ENCODE data around the gene PHF2.

The PHF2 gene

DNA sequence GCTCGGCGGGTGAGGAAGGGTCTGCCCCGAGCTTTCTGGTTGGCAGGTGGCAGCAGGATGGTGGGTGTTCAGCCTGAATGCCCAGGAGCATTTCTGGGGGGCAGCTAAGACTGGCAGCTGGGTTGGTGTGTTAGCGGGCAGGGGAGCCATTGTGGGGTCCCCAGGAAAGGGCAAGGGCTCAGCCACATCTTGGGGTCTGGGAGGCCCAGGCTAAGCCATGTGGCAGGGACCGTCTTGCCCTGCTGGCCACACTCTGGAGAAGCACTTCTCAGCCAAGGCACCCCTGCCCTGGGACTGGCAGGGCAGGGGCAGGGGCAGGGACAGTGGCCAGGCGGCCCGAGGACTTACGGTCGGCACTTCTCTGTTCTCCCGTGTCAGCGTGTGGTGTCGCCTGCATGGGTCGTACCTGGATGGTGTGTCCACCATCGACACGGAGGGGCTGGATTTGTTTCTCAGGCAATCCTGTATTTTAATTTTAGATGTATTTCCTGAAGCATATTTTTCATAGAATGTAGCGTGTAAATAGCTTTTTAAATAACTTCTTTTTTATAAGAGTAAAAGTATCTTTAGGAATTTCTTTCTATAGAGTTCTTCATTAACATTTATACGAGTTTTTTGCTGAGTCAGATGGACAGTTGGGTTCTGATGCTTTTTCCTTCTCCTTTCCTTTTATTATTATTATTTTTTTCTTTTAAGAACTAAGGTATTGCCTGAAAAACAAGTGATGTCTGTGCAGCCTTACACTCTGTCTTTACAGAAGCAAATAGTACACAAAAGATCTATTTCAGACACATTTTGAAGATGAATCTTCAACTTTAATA is 102.0 kb downstream of the PHF2 start:
- H3K36me3 Mint-ChIP-seq (ENCODE audit: low read depth): no peaks in the 10 kb centered on the region
- H3K27ac Mint-ChIP-seq: no peak overlapping the region
- no peaks in the 10 kb centered on the region for H3K27me3 Mint-ChIP-seq
- no peak overlapping the region for H3K4me3 Mint-ChIP-seq
- no peaks in the 10 kb centered on the region for H3K4me1 Mint-ChIP-seq
- DNase-seq (no peak), ATAC-seq (no peak)
- no peaks in the 10 kb centered on the region for H3K9me3 Mint-ChIP-seq

DNA sequence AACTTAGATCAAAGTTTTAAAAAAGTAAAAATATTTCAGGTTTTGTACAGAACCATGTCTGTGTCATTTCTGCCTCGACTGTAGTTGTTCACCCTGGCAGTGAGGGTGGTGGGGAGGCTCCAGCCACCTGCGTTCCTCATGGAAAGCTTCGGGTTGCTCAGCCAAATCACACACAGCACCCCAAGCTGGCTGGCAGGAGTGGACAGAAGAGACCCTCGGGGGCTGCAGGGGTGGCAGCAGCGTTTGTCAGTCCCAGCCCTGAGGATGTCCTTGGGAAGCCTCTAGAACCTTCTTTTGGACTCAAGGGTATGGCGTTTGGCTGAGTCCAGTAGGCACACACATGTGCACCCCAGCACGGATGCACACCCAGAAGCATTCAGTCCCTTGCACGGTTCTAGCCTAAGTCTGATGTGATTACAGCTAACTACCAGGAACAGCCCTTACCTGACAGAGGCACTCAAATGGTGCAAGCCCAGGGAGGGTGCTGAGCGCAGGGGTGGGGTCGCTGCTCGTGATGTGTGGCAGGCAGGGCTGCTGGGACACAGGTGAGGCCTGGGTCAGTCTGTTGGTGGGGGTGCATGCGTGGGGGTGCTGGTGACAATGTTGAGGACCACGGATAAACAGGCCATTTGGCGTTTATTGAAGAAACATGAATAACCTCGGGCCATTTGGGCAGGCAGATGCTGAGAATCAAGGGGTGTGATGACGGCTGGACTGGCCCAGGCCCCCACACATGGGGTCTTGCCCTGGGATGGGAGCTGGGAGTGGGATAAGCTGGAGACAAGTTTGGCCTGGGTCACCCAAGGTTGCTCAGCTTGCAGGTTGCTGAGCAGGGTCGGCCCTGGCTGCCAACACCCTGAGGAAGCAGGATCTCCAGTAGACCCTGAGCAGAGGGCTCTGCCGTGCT is 103.4 kb downstream of the PHF2 start:
- Mint-ChIP-seq H3K27ac (no peak overlapping the region), H3K4me3 (no peak overlapping the region), H3K27me3 (no peaks in the 10 kb centered on the region), H3K9me3 (no peaks in the 10 kb centered on the region), H3K4me1 (no peaks in the 10 kb centered on the region), H3K36me3 (ENCODE audit: low read depth) (no peaks in the 10 kb centered on the region)
- DNase-seq: no peak
- ATAC-seq: no peak

DNA sequence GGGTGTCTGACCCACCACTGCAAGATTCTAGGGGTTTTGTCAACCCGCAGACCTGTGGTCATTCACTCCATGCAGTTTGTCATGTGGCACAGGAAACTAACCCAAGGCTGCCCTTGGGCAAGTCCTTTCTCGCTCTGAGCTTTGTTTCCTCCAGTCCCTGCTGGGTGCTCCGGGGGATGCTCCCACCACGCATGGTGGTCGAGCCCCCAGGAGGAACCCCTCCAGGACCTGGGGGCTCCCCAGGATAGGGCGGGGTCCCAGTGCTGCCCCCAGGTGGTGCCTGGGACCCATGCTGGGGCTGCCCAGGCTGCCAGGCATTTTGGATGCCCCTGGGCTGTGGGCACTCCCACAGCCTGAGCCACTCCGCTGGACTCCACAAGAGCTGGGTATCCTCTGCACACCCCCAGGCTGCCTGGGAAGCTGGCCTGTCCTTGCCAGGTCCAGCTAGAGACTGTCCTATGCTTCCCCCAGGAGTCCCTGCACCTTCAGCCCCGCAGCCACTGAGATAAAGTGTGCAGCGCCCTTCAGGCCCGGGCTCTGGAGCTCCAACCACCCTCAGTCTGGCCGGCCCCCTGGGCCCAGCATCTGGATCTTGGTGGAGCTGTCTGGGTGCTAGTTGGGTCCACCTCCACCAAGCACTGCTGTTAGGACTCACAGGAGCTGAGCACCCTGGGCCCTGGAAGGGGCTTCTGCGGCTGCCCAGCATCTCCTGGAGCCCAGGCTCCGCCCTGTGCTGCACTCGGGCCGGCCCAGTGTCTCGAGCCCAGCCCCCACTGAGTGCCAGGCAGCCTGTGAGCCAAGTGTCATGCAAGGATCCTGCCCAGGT is 104.3 kb downstream of the PHF2 start:
- H3K4me3 Mint-ChIP-seq: no peak overlapping the region
- H3K27me3 Mint-ChIP-seq: no peaks in the 10 kb centered on the region
- DNase-seq (no peak), ATAC-seq (no peak)
- H3K4me1 Mint-ChIP-seq: no peaks in the 10 kb centered on the region
- no peaks in the 10 kb centered on the region for H3K9me3 Mint-ChIP-seq
- no peak overlapping the region for H3K27ac Mint-ChIP-seq
- no peaks in the 10 kb centered on the region for H3K36me3 Mint-ChIP-seq (ENCODE audit: low read depth)

DNA sequence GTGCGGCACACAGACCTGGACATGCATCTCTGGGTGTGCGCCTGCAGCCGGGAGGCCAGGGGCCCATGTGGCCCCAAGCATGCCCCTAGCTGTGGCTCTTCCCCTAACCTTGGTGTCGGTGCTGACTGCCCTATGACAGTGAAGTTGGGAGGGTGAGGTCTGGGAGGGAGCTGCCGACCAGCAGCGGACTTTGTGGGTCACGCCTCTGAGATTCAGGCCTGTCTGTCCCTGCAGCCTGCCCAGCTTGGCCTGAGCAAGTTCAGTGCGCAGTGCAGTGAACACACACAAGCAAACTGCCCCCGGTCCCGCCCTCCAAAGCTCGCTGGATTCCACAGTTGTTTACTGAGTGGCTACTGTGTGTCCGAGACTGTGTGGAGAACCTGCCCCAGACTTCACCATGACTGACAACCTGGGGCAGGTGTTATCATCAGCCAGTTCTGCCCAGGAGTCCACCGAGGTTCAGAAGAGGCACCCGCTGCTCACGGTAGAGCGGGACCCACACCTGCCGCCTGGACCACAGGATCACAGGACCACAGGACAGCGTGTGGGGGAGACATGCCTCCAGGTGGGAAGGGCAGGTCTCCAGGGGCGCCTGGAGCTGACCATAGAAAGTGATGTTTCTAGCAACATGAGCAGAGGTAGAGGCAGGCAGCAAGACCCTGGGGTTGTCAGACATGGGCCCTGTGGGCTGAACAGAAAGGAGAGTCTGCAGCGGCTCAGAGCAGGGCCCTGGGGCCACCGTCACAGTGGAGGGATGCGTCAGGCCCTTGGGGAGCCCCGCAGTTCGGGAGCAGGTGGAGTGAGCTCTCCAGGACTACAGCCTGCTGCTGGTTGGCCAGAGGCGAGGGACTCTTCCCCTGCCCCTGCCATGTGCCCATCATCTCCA is 105.1 kb downstream of the PHF2 start:
- Mint-ChIP-seq H3K27me3 (peaks cover 6% of the 10 kb centered on the region), H3K9me3 (no peaks in the 10 kb centered on the region), H3K4me3 (no peak overlapping the region), H3K27ac (no peak overlapping the region), H3K4me1 (no peaks in the 10 kb centered on the region), H3K36me3 (ENCODE audit: low read depth) (no peaks in the 10 kb centered on the region)
- no peak for DNase-seq
- no peak for ATAC-seq

DNA sequence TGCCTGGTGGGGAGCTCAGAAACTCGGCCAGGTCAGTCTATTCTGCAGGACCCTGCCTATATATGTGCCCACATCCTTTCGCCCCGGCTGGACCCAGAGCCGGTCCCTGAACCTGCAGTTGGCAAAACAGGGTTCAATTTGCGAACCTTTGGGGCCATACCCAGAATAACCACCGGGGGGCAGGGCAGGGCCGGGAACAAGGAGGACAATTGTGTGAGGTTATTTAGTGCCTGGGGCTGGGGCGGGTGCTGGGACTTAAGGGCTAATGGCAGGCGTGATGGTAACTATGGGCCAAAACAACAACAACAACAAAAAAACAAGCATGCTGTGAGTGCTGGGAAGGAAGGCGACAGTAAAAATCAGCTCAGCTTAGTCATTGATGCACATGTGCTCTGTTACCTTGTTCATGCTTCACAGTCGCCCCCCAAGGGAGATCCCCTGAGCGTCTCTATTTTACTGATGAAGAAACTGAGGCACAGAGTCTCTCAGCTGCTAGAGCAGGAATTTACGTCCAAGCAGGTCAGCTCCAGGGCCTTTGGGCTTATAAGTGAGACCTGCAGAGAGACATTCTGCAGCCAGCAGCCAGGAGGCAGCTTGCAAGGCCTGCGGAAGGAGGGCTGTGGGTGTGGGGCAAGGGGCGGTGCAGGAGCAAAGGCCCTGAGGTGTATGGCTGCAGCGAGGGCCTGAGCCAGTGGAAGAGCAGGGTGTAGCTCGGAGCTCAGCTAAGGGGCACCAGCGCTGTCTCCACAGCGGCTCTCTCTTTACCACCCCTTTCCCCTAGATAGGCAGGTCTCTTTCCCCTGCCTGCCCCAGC is 106.0 kb downstream of the PHF2 start:
- Mint-ChIP-seq H3K36me3 (ENCODE audit: low read depth) (no peaks in the 10 kb centered on the region), H3K4me1 (no peaks in the 10 kb centered on the region), H3K27ac (no peak overlapping the region), H3K9me3 (no peaks in the 10 kb centered on the region), H3K4me3 (no peak overlapping the region), H3K27me3 (peaks cover 6% of the 10 kb centered on the region)
- DNase-seq: peak; percentile 75
- no peak for ATAC-seq

DNA sequence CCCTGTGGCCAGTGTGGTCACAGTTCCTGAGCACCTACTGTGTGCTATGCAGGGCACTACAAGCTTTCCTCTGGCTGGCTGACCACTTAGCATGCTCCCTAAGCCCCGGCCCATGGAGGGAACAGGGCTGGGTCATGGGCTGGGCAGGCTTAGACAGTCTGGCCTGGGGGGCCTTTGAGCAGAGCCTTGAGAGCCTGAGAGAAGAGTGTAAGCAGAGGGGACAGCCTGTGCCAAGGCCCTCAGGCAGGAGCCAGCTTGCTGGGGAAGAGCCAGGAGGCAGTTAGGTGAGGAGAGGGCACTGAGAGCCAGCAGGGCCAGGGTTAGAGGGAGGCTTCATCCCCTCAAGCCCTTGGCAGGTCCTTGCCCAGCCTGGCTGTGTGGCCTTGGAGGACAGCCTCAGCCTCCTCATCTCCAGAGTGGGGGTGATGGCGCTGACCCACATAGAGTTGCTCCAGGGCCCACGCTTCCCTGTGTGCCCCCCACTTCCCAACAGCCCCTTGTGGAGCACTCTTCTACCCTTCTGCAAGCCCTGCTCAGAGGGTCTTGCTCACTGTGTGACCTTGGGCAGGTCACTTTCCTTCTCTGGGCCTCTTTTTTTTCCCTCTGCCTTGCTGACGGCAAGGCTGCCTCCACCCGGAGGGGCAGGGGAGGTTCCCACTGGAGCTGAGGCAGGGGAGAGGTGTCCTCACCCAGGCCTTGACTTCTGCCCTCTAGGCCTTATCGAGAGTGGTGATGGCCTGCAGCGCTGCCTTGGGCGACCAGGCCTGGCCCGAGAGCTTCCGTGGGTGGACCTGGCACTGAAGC is 107.1 kb downstream of the PHF2 start:
- H3K36me3 Mint-ChIP-seq (ENCODE audit: low read depth): no peaks in the 10 kb centered on the region
- DNase-seq (no peak), ATAC-seq (no peak)
- H3K4me1 Mint-ChIP-seq: no peaks in the 10 kb centered on the region
- H3K27ac Mint-ChIP-seq: no peak overlapping the region
- peaks cover 6% of the 10 kb centered on the region for H3K27me3 Mint-ChIP-seq
- no peak overlapping the region for H3K4me3 Mint-ChIP-seq
- H3K9me3 Mint-ChIP-seq: peaks cover 9% of the 10 kb centered on the region

DNA sequence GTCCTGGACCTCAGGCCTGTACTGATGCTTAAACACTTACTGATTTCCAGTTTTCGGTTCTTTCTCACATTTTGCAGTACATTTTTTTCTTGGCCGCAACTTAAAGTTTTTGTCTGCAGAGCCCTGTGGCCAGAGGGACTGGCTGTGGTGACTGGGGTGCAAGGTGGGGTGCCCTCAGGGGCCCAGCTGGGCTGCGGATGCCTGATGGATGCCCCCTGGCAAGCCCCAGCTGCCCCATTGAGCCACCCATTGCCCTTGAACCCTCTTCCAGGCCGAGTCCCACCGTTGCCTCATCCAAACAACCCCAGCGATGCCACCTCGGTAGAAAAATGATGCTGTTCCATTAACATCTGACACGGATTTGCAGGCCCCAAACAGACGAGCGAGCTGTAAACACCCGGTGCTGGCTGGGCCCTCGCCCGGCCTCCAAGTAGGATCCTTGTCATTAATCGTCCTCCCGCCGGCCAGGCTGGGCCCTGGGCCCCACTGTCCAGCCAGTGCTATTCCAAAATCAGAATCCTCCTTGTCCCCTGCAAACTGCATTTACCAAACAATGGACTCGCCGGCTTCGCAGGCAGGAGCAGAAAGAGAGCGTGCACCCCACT is 107.9 kb downstream of the PHF2 start:
- H3K36me3 Mint-ChIP-seq (ENCODE audit: low read depth): peaks cover 2% of the 10 kb centered on the region
- H3K9me3 Mint-ChIP-seq: peaks cover 16% of the 10 kb centered on the region
- H3K27me3 Mint-ChIP-seq: peaks cover 6% of the 10 kb centered on the region
- DNase-seq (no peak), ATAC-seq (no peak)
- H3K4me3 Mint-ChIP-seq: no peak overlapping the region
- H3K27ac Mint-ChIP-seq: no peak overlapping the region
- H3K4me1 Mint-ChIP-seq: no peaks in the 10 kb centered on the region

DNA sequence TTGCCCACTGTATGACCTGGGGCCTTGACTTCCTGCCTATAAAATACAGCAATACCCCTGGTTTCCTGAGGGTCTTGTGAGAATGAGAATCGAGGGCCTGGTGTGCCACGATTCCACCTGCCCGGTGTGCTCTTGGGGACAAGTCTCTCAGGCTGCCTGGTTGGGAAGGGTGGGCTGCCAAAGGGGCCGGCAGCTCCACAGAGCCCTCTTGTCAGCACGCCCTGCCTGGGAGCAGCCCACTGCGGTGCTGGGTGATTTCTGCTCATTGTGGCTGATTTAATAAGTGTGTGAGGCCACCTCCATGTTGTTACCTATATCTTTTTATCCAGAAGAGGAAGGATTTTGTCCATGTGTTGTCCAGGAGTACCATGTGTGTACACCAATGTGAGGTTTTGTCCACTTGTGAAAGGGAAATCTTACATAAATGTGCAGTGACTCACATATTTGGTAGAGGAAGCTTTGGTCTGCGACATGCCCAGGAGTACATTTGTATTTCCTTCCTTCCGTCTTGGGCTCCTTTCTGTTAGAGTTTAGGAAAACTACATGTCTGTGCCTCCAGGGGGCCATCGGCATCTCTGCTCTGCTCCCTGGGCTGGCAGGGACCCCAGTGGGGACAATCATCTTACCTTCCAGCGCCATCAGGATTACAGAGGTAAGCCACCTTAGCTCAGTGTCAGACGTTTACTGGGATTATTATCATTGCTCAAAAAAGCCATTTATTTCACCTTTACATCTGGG is 108.6 kb downstream of the PHF2 start:
- ATAC-seq: no peak
- H3K9me3 Mint-ChIP-seq: peaks cover 20% of the 10 kb centered on the region
- no peak overlapping the region for H3K4me3 Mint-ChIP-seq

DNA sequence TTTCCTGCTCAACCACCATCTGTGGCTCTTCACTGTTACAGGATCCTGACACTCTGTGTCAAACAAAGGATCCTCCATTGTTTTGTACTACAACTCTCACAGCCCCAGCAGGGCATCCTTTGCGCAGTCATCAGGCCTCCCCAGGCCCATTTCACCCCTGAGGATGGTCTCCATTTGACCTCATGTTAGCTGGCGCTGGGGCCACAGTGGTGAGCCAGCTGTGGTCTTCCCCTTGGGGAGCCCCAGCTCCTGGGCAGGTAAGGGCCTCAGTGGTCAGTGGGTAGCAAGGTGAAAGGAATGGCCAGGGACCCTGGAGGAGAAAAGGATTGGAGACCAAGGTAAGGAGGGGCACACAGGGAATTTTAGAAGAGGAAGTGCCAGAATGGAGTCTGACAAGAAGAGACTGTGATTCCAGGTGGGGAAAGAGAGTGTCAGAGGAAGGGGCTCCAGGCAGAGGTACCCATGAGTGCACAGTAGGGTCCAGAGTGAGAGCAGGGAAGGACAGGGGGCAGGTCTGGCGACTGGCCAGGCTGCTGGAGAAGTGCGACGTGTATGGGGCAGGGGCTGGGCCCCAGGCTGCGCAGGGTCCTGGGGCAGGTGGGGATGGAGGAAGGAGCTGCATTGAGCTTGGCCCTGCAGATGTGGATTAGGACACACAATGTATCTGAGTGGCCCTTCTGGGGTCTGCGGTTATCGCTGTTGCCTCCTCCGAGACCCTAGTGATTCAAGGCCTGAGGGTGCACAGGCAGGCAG is 109.9 kb downstream of the PHF2 start:
- Mint-ChIP-seq H3K9me3 (peaks cover 29% of the 10 kb centered on the region), H3K36me3 (ENCODE audit: low read depth) (peaks cover 6% of the 10 kb centered on the region), H3K27ac (no peak overlapping the region), H3K4me1 (no peaks in the 10 kb centered on the region), H3K27me3 (peaks cover 10% of the 10 kb centered on the region), H3K4me3 (no peak overlapping the region)
- DNase-seq: no peak
- no peak for ATAC-seq

More for the DNA sequence above, 108.6 kb downstream of the PHF2 start:
- Mint-ChIP-seq H3K36me3 (ENCODE audit: low read depth) (peaks cover 2% of the 10 kb centered on the region), H3K27ac (no peak overlapping the region), H3K27me3 (peaks cover 6% of the 10 kb centered on the region), H3K4me1 (no peaks in the 10 kb centered on the region)
- no peak for DNase-seq

DNA sequence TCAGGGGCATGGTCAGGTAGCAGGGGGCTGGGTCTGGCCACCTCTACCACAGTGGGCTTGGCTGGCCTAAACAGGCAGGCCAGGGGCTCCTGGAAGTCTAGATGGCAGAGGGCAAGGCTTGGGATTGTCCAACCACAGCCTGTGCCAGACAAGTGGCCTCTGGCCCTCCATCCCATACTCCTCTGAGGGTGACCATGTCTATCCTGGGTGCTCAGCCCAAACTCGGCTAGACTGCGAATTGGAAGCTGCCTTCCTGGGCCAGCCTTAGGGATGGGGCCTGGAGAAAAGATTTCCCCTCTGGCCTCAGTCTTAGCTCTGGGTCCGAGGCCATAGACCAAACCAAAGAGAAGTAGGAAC is 110.5 kb downstream of the PHF2 start:
- no peaks in the 10 kb centered on the region for H3K4me1 Mint-ChIP-seq
- H3K4me3 Mint-ChIP-seq: no peak overlapping the region
- ATAC-seq (no peak), DNase-seq (no peak)
- no peak overlapping the region for H3K27ac Mint-ChIP-seq
- H3K36me3 Mint-ChIP-seq (ENCODE audit: low read depth): peaks cover 6% of the 10 kb centered on the region
- H3K9me3 Mint-ChIP-seq: peaks cover 30% of the 10 kb centered on the region
- H3K27me3 Mint-ChIP-seq: peaks cover 10% of the 10 kb centered on the region

DNA sequence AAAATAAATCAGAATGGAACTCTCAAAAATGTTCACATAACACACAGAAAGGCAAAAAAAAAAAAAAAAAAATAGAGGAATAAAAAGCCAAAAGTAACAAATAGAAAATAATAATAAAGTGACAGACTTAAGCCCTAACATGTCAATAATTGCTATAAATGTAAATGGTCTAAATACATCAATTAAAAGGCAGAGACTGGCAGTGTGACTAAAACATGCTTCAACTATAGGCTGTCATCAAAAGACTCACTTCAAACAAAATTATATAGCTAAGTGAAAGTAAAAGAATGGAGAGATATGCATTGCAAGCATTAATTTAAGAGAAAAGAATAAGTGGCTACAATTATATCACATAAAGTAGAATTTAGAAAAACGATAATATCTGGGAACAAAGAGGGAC is 114.2 kb downstream of the PHF2 start:
- peaks cover 35% of the 10 kb centered on the region for H3K9me3 Mint-ChIP-seq
- H3K4me1 Mint-ChIP-seq: no peaks in the 10 kb centered on the region
- H3K27me3 Mint-ChIP-seq: peaks cover 15% of the 10 kb centered on the region
- DNase-seq: no peak
- no peak overlapping the region for H3K27ac Mint-ChIP-seq
- ATAC-seq: no peak
- H3K36me3 Mint-ChIP-seq (ENCODE audit: low read depth): peaks cover 6% of the 10 kb centered on the region
- no peak overlapping the region for H3K4me3 Mint-ChIP-seq
